DND-41 (cell line): ENCODE results near the gene DTNBP1.

Experiments
- ATAC-seq: fragments of 200-7000 bp; cut with Tn5 transposase; 3 replicates; pipeline ENCODE4 v1.9.1; 2021; ENCODE audit warnings: low read depth; ENCODE audit not compliant: insufficient read depth
- DNase-seq: peaks from one replicate; pipeline ENCODE4 v3.0.0-alpha.2; 2020
- H2AFZ ChIP-seq: 2 replicates; pipeline ENCODE4 v1.6.0; 2012; ENCODE audit warnings: low read depth, low read length
- H3K27ac ChIP-seq: 2 replicates; pipeline ENCODE4 v1.5.1; 2012; ENCODE audit warnings: low read length, inconsistent platforms
- H3K27me3 ChIP-seq: fragments of 200-600 bp; sonication (generic); 2 replicates; pipeline ENCODE4 v1.6.0; 2012; ENCODE audit warnings: low read length, mild to moderate bottlenecking, inconsistent platforms; ENCODE audit not compliant: insufficient read depth, poor library complexity
- H3K36me3 ChIP-seq: 2 replicates; pipeline ENCODE4 v1.5.1; 2012; ENCODE audit warnings: low read length, inconsistent platforms; ENCODE audit not compliant: insufficient read depth
- H3K4me1 ChIP-seq: 2 replicates; pipeline ENCODE4 v1.5.1; 2012; ENCODE audit warnings: mild to moderate bottlenecking, low read length; ENCODE audit not compliant: insufficient read depth
- H3K4me2 ChIP-seq: 2 replicates; pipeline ENCODE4 v1.6.0; 2012; ENCODE audit warnings: mild to moderate bottlenecking, moderate library complexity, low read length, inconsistent platforms; ENCODE audit not compliant: insufficient read depth
- H3K4me3 ChIP-seq, 2 experiments: fragments of 200-600 bp in 1 of 2; shearing (Covaris generic) in 1 of 2; 2 replicates each; pipeline ENCODE4 v1.5.1; 2012 to 2016; ENCODE audit warnings: inconsistent platforms in 2 of 2, low read length in 2 of 2, mild to moderate bottlenecking in 2 of 2, low read depth in 1 of 2, moderate library complexity in 1 of 2
- H3K79me2 ChIP-seq: 2 replicates; pipeline ENCODE4 v1.6.0; 2012; ENCODE audit warnings: low read length, inconsistent platforms; ENCODE audit not compliant: insufficient read depth
- H3K9ac ChIP-seq: 2 replicates; pipeline ENCODE4 v1.6.0; 2012; ENCODE audit warnings: low read depth, mild to moderate bottlenecking, inconsistent platforms, low read length, moderate library complexity
- H3K9me3 ChIP-seq: 2 replicates; pipeline ENCODE4 v1.5.1; 2012; ENCODE audit warnings: low read length, moderate library complexity, mild to moderate bottlenecking, inconsistent platforms; ENCODE audit not compliant: insufficient read depth, severe bottlenecking
- H4K20me1 ChIP-seq: 2 replicates; pipeline ENCODE4 v1.6.0; 2012; ENCODE audit warnings: low read length; ENCODE audit not compliant: insufficient read depth
- CTCF ChIP-seq: IDR thresholded peaks from 2 replicates; pipeline ENCODE4 v1.5.1; 2012; ENCODE audit warnings: borderline replicate concordance, low read length, moderate library complexity, mild to moderate bottlenecking; ENCODE audit not compliant: poor library complexity, severe bottlenecking; ENCODE audit errors: extremely low read depth
- EZH2 ChIP-seq: IDR thresholded peaks from 3 replicates; pipeline ENCODE4 v1.6.1; 2012; ENCODE audit warnings: borderline replicate concordance, low read depth, mild to moderate bottlenecking, moderate library complexity, low read length, inconsistent platforms; ENCODE audit not compliant: severe bottlenecking

DTNBP1 gene

GRCh38 chr6:15580326-15580725, 82.5 kb downstream of the DTNBP1 start:
- H3K9me3 ChIP-seq = no peaks in the 10 kb centered on the region
- no peak for TF ChIP-seq CTCF
- no peak for TF ChIP-seq EZH2
- peaks cover 5% of the 10 kb centered on the region; the same call in 1 of the 2 replicates for H3K79me2 ChIP-seq
- no peaks in the 10 kb centered on the region for H3K36me3 ChIP-seq
- no peaks in the 10 kb centered on the region for H3K27me3 ChIP-seq
- H4K20me1 ChIP-seq = peaks cover 9% of the 10 kb centered on the region
- H3K4me1 ChIP-seq = no peaks in the 10 kb centered on the region
- no peak overlapping the region for H2AFZ ChIP-seq
- no peak overlapping the region for H3K4me3 ChIP-seq
- H3K4me2 ChIP-seq = no peak overlapping the region
- DNase-seq (no peak), ATAC-seq (no peak)
- H3K27ac ChIP-seq = no peak overlapping the region
- no peak overlapping the region for H3K9ac ChIP-seq

GRCh38 chr6:15578716-15579391, 84.0 kb downstream of the DTNBP1 start:
- Histone ChIP-seq H2AFZ (no peak overlapping the region), H3K4me3 (no peak overlapping the region), H3K9ac (no peak overlapping the region), H3K27ac (no peak overlapping the region), H3K36me3 (peaks cover 4% of the 10 kb centered on the region; the same call in 1 of the 2 replicates), H3K4me2 (no peak overlapping the region), H3K9me3 (no peaks in the 10 kb centered on the region), H3K79me2 (peaks cover 10% of the 10 kb centered on the region; the same call in 1 of the 2 replicates), H3K4me1 (no peaks in the 10 kb centered on the region), H4K20me1 (peaks cover 9% of the 10 kb centered on the region), H3K27me3 (no peaks in the 10 kb centered on the region)
- ATAC-seq (no peak), DNase-seq (no peak)
- TF ChIP-seq CTCF (no peak), EZH2 (no peak)

- ATAC-seq (no peak), DNase-seq (no peak)
- TF ChIP-seq EZH2 = no peak
- TF ChIP-seq CTCF = no peak
- Histone ChIP-seq H3K27me3 (no peaks in the 10 kb centered on the region), H2AFZ (no peak overlapping the region), H3K36me3 (peaks cover 9% of the 10 kb centered on the region; the same call in 1 of the 2 replicates), H3K4me1 (no peaks in the 10 kb centered on the region), H3K79me2 (peaks cover 10% of the 10 kb centered on the region; the same call in 1 of the 2 replicates), H3K27ac (no peak overlapping the region), H3K9me3 (no peaks in the 10 kb centered on the region), H3K4me2 (no peak overlapping the region), H4K20me1 (peaks cover 9% of the 10 kb centered on the region), H3K4me3 (no peak overlapping the region), H3K9ac (no peak overlapping the region)
Observed at GRCh38 chr6:15577550-15578171, 85.2 kb downstream of the DTNBP1 start.
